K562 (cell line): ENCODE measurements around the gene SORCS1. TPM values are rescaled to one million over a fixed set of nuclear protein-coding genes. Genes with fewer than 3 reads are reported as not detected.

Source experiments
- ATAC-seq: fragments of 200-7000 bp; cut with Tn5 transposase; 3 replicates; pipeline ENCODE4 v1.9.1; 2020; ENCODE audit warnings: moderate library complexity
- BruUV-seq: library from RNA; stranded (reverse); fragments of 400-500 nt; replicated peaks from 2 replicates; lab custom pipeline; 2021; lab: Mats Ljungman, UMichigan
- CTCF ChIA-PET: fragments of 300-600 bp; formaldehyde crosslinking; extraction: SDS; loops from one replicate; lab custom pipeline; 2021; ENCODE audit warnings: low intra/inter-chr PET ratio; lab: Yijun Ruan, JAX
- POLR2A ChIA-PET: fragments of 300-600, 350-650 bp; sonication (Branson Sonifier 250); formaldehyde crosslinking; extraction: SDS; loops from one replicate; lab custom pipeline; 2021; ENCODE audit warnings: antibody characterized with exemption, inconsistent platforms; lab: Yijun Ruan, JAX
- DNase-seq, 4 experiments: peaks; one replicate each; pipeline versions ENCODE4 v3.0.0 to v3.0.0-alpha.2; 2011 to 2018; ENCODE audit warnings: low spot score in 3 of 4, mixed read lengths in 3 of 4; ENCODE audit errors: extremely low read depth in 1 of 4
- FAIRE-seq: peaks from 2 replicates; lab custom pipeline; 2011; peaks lifted over from hg19 to GRCh38; lab: Jason Lieb, UNC
- H2AFZ ChIP-seq: 2 replicates; pipeline ENCODE4 v1.6.0; 2011; ENCODE audit warnings: low read depth, low read length, control low read depth, inconsistent platforms
- H3K27ac ChIP-seq: fragments of 200-600 bp; 3 replicates; pipeline ENCODE4 v1.8.0; 2011; ENCODE audit warnings: low read depth, mild to moderate bottlenecking, control low read depth, inconsistent platforms, low read length, moderate library complexity, mixed read lengths; ENCODE audit errors: extremely low read depth
- H3K27me3 ChIP-seq, 2 experiments: fragments of 300-600 bp in 1 of 2; 2 replicates in 1 of 2; 3 replicates in 1 of 2; pipeline versions ENCODE4 v1.6.0 to v1.8.0; 2011; ENCODE audit warnings: inconsistent platforms in 2 of 2, low read length in 2 of 2, mild to moderate bottlenecking in 1 of 2, mixed read lengths in 1 of 2, moderate library complexity in 1 of 2; ENCODE audit not compliant: control insufficient read depth in 2 of 2, insufficient read depth in 2 of 2
- H3K36me3 ChIP-seq: fragments of 300-600 bp; 3 replicates; pipeline ENCODE4 v1.8.0; 2011; ENCODE audit warnings: mild to moderate bottlenecking, low read length, inconsistent platforms; ENCODE audit not compliant: control insufficient read depth, insufficient read depth
- H3K4me1 ChIP-seq, 2 experiments: fragments of 200-600 bp in 1 of 2; replicated peaks in 1 of 2; 2 replicates in 1 of 2; 3 replicates in 1 of 2; pipeline versions ENCODE4 v1.5.1 to v1.8.0; 2011; ENCODE audit warnings: inconsistent platforms in 2 of 2, low read length in 2 of 2, mild to moderate bottlenecking in 1 of 2, mixed read lengths in 1 of 2, moderate library complexity in 1 of 2; ENCODE audit not compliant: control insufficient read depth in 2 of 2, insufficient read depth in 2 of 2
- H3K4me2 ChIP-seq: 2 replicates; pipeline ENCODE4 v1.6.1; 2011; ENCODE audit warnings: low read length, control low read depth, inconsistent platforms, mixed read lengths; ENCODE audit not compliant: insufficient read depth
- H3K4me3 ChIP-seq: fragments of 200-600 bp; sonication (generic), shearing (Covaris generic); 2 replicates; pipeline ENCODE4 v1.5.1; 2016; ENCODE audit warnings: control low read depth, inconsistent platforms
- H3K79me2 ChIP-seq: fragments of 200-600 bp; 3 replicates; pipeline ENCODE4 v1.8.0; 2011; ENCODE audit warnings: low read length, inconsistent platforms; ENCODE audit not compliant: control insufficient read depth, insufficient read depth
- H3K9ac ChIP-seq, 2 experiments: 2 replicates each; pipeline versions ENCODE4 v1.6.0 to v1.6.1; 2011; ENCODE audit warnings: low read depth in 2 of 2, low read length in 2 of 2, control low read depth in 1 of 2, inconsistent platforms in 1 of 2, mild to moderate bottlenecking in 1 of 2, mixed read lengths in 1 of 2; ENCODE audit not compliant: insufficient read depth in 1 of 2
- H3K9me1 ChIP-seq: one replicate; pipeline ENCODE4 v1.6.0; 2011; ENCODE audit warnings: inconsistent platforms, mild to moderate bottlenecking, low read length, moderate library complexity; ENCODE audit not compliant: control insufficient read depth, insufficient read depth
- H3K9me3 ChIP-seq: replicated peaks from 2 replicates; pipeline ENCODE4 v1.5.1; 2011; ENCODE audit warnings: low read depth, low read length, inconsistent platforms; ENCODE audit not compliant: control insufficient read depth, insufficient read depth
- H4K20me1 ChIP-seq: replicated peaks from 2 replicates; pipeline ENCODE4 v1.6.1; 2011; ENCODE audit warnings: low read length, inconsistent platforms, mixed read lengths; ENCODE audit not compliant: control insufficient read depth, insufficient read depth
- CBFA2T3 ChIP-seq: fragments of 450-650 bp; IDR thresholded peaks from 2 replicates; pipeline ENCODE4 v1.6.1; 2017
- CBX3 ChIP-seq, 2 experiments: IDR thresholded peaks; 1 replicate in 1 of 2; 2 replicates in 1 of 2; pipeline ENCODE4 v1.6.1; 2012; ENCODE audit warnings: inconsistent platforms in 2 of 2, low read length in 2 of 2, borderline replicate concordance in 1 of 2, control low read depth in 1 of 2
- CXXC5 ChIP-seq: fragments of 250-450 bp; sonication (Bioruptor Pico); IDR thresholded peaks from 2 replicates; pipeline ENCODE4 v1.8.0; 2022; ENCODE audit warnings: inconsistent platforms, mild to moderate bottlenecking, moderate library complexity
- DMBX1 ChIP-seq: fragments of 250-450 bp; sonication (Bioruptor Pico); IDR thresholded peaks from 2 replicates; pipeline ENCODE4 v1.8.0; 2022; ENCODE audit warnings: inconsistent platforms, mild to moderate bottlenecking, moderate library complexity, borderline replicate concordance
- FOXP1 ChIP-seq: sonication (generic); formaldehyde crosslinking; IDR thresholded peaks from 2 replicates; pipeline ENCODE4 v1.8.0; 2022; ENCODE audit warnings: mild to moderate bottlenecking, missing genetic modification reagents
- GTF2E2 ChIP-seq: fragments of 200-800 bp; sonication (Bioruptor generic); IDR thresholded peaks from 2 replicates; pipeline ENCODE4 v1.6.1; 2016; ENCODE audit warnings: missing genetic modification characterization, missing compliant biosample characterization
- MNT ChIP-seq, 2 experiments: fragments of 450-650 bp; conservative IDR thresholded peaks; 2 replicates each; pipeline ENCODE4 v1.6.1; 2017; ENCODE audit warnings: mild to moderate bottlenecking in 2 of 2, moderate library complexity in 2 of 2
- NFE2L1 ChIP-seq: fragments of 450-650 bp; IDR thresholded peaks from 2 replicates; pipeline ENCODE4 v1.6.1; 2016; ENCODE audit warnings: missing genetic modification characterization, low read depth, mild to moderate bottlenecking, missing compliant biosample characterization, moderate library complexity, borderline replicate concordance
- PPARD ChIP-seq: fragments of 250-450 bp; sonication (Bioruptor Pico); IDR thresholded peaks from 2 replicates; pipeline ENCODE4 v1.8.0; 2022; ENCODE audit warnings: inconsistent platforms, mild to moderate bottlenecking, moderate library complexity
- TFAP4 ChIP-seq: sonication (generic); formaldehyde crosslinking; IDR thresholded peaks from 2 replicates; pipeline ENCODE4 v1.8.0; 2022; ENCODE audit warnings: missing genetic modification reagents, mild to moderate bottlenecking, moderate library complexity, borderline replicate concordance
- ZFPM2 ChIP-seq: fragments of 250-450 bp; sonication (Bioruptor Pico); IDR thresholded peaks from 2 replicates; pipeline ENCODE4 v1.5.1; 2022; ENCODE audit warnings: mild to moderate bottlenecking
- ZNF184 ChIP-seq: sonication (generic); formaldehyde crosslinking; IDR thresholded peaks from 2 replicates; pipeline ENCODE4 v1.5.0; 2020; ENCODE audit warnings: missing genetic modification reagents
- ZNF232 ChIP-seq: sonication (generic); formaldehyde crosslinking; IDR thresholded peaks from 2 replicates; pipeline ENCODE4 v1.8.0; 2022; ENCODE audit warnings: mild to moderate bottlenecking, missing genetic modification reagents
- ZNF75A ChIP-seq: fragments of 450-650 bp; formaldehyde crosslinking; IDR thresholded peaks from 2 replicates; pipeline ENCODE4 v1.4.0; 2020; ENCODE audit warnings: mild to moderate bottlenecking
- in situ Hi-C: fragments of 300-500 bp; cut with MboI; formaldehyde crosslinking; loops from 4 replicates; pipeline ENCODE4 v1.15.0; 2018; ENCODE audit warnings: inconsistent platforms, mixed read lengths
- intact Hi-C: fragments of 100-400 bp; cut with micrococcal nuclease; formaldehyde crosslinking; loops from 2 replicates; pipeline ENCODE4 v1.14.2; 2022
- polyA plus RNA-seq, 8 experiments: library from polyadenylated mRNA; depleted of rRNA in 4 of 8; stranded (reverse) in 5 of 8; unstranded in 3 of 8; fragments of >200 nt; fragmentation: Nextera tagmentation in 2 of 8; fragmentation: Illumina TruSeq in 1 of 8; extraction: Ambion mirVana in 2 of 8; extraction: Trizol in 1 of 8; gene quantifications; 2 replicates each; pipeline versions ENCODE4 v1.2.1 to v1.2.3, GENCODE V29; 2011 to 2014; ENCODE audit warnings: inconsistent platforms in 1 of 8, missing spikeins in 1 of 8
- total RNA-seq, 7 experiments: library from RNA; depleted of rRNA in 6 of 7; stranded (reverse); fragments of >200 nt in 6 of 7; fragmentation: Illumina TruSeq in 2 of 7; extraction: Trizol in 2 of 7; gene quantifications; 2 replicates each; pipeline versions ENCODE4 v1.2.1 to v1.2.3, GENCODE V29; 2011 to 2021; ENCODE audit warnings: low replicate concordance in 1 of 7

Gene SORCS1
- total and polyA plus RNA-seq, 9 of the 15 experiments (the other 6 are each of a cell fraction or from before 2014, with no cell fraction given), result 1.5 to 3.9 (median 2.7) TPM

GRCh38 chr10:106557053-106557452, 607.5 kb downstream of the SORCS1 start:
- no peaks in the 10 kb centered on the region for H3K27me3 ChIP-seq
- no peaks in the 10 kb centered on the region for H3K36me3 ChIP-seq
- no peaks in the 10 kb centered on the region for H4K20me1 ChIP-seq
- no peak overlapping the region for H3K4me3 ChIP-seq
- in situ Hi-C loops, result no loop called here
- intact Hi-C loops, result no loop called here
- H3K9me3 ChIP-seq, result no peaks in the 10 kb centered on the region
- H3K9me1 ChIP-seq, result no peaks in the 10 kb centered on the region
- BruUV-seq, result no TSS peak
- no peak for DNase-seq
- ChIA-PET CTCF (no interaction called here), POLR2A (no interaction called here)
- ATAC-seq, result no peak
- H3K79me2 ChIP-seq, result no peaks in the 10 kb centered on the region
- FAIRE-seq, result no peak
- H3K4me2 ChIP-seq, result no peak overlapping the region
- no peaks in the 10 kb centered on the region for H3K4me1 ChIP-seq
- no peak overlapping the region for H3K9ac ChIP-seq
- no peak overlapping the region for H3K27ac ChIP-seq
- TF ChIP-seq PPARD (CRISPR knock-in tag) (no peak), FOXP1 (no peak), ZFPM2 (CRISPR knock-in tag) (no peak), DMBX1 (CRISPR knock-in tag) (no peak), CXXC5 (CRISPR knock-in tag) (no peak), ZNF184 (CRISPR knock-in tag) (no peak), MNT (conservative IDR thresholded peaks at IDR 0.05) (no peak), ZNF75A (CRISPR knock-in tag) (no peak), GTF2E2 (tag) (no peak), CBX3 (IDR thresholded peaks at IDR 0.05; ENCODE audit: borderline replicate concordance in 1 of 2, low read length in 2 of 2) (no peak), TFAP4 (CRISPR knock-in tag) (no peak), ZNF232 (no peak), NFE2L1 (tag) (no peak), CBFA2T3 (no peak)
- H2AFZ ChIP-seq, result no peak overlapping the region
